ENCODE results near the gene LCMT2. TPM values are rescaled to one million over a fixed set of nuclear protein-coding genes. Genes with fewer than 3 reads are reported as not detected.

LCMT2 gene
- total RNA-seq, 1 experiment from 2014 or later, result 11.8 TPM

- peak; percentile 54 for DNase-seq (ENCODE audit: low read depth)
Observed at GRCh38 chr15:43274136-43274535, 56.2 kb downstream of the LCMT2 start.

Other genes starting within 250 kb of the LCMT2 start
- 24.3 and 24.5 TPM in 2 replicates for gene UBR1, start 224.5 kb downstream of the LCMT2 start, total RNA-seq (2014; rRNA removed; shearing (Covaris generic))
- gene TMEM62, start 197.0 kb downstream of the LCMT2 start, total RNA-seq (2014; rRNA removed; shearing (Covaris generic)), result 10.1 and 18.6 TPM in 2 replicates
- gene CCNDBP1, start 145.2 kb downstream of the LCMT2 start, total RNA-seq (2014; rRNA removed; shearing (Covaris generic)), result 38.5 and 59.3 TPM in 2 replicates
- not detected in 2 replicates for gene EPB42, start 109.6 kb downstream of the LCMT2 start, total RNA-seq (2014; rRNA removed; shearing (Covaris generic))
- gene TGM5, start 63.6 kb downstream of the LCMT2 start, total RNA-seq (2014; rRNA removed; shearing (Covaris generic)), result 0.51 TPM in 1 of 2 replicates, not detected in the other
- gene TGM7, start 28.3 kb downstream of the LCMT2 start, total RNA-seq (2014; rRNA removed; shearing (Covaris generic)), result not detected in 2 replicates
- 20.1 and 25.3 TPM in 2 replicates for gene ZSCAN29, start 40.5 kb upstream of the LCMT2 start, total RNA-seq (2014; rRNA removed; shearing (Covaris generic))
- 12.7 and 13.2 TPM in 2 replicates for gene TUBGCP4, start 40.5 kb upstream of the LCMT2 start, total RNA-seq (2014; rRNA removed; shearing (Covaris generic))
- gene TP53BP1, start 162.6 kb upstream of the LCMT2 start, total RNA-seq (2014; rRNA removed; shearing (Covaris generic)), result 30.6 TPM in 2 replicates
- 2.7 and 3.2 TPM in 2 replicates for gene MAP1A, start 187.0 kb upstream of the LCMT2 start, total RNA-seq (2014; rRNA removed; shearing (Covaris generic))

Data from Daoy (cell line).